ENCODE data around the gene RBM6. TPM values are rescaled to one million over a fixed set of nuclear protein-coding genes. Genes with fewer than 3 reads are reported as not detected.

RBM6 gene
- total RNA-seq, 1 experiment from 2014 or later: 118 TPM

DNA sequence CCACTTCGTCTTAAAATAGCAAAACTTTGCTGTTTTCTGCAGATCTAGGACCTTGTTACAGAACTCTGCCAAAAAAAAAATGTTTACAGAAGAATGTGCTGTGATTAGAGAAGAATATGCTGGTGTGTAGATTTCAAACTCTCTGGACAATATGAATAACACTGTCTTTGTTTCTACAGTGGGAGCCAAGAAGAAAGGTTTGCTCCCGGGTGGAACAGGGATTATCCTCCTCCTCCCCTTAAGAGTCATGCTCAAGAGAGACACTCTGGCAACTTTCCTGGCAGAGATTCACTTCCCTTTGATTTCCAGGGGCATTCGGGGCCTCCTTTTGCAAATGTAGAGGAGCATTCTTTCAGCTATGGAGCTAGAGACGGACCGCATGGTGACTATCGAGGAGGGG is 27.3 kb downstream of the RBM6 start:
- TF ChIP-seq, protein P1, sequence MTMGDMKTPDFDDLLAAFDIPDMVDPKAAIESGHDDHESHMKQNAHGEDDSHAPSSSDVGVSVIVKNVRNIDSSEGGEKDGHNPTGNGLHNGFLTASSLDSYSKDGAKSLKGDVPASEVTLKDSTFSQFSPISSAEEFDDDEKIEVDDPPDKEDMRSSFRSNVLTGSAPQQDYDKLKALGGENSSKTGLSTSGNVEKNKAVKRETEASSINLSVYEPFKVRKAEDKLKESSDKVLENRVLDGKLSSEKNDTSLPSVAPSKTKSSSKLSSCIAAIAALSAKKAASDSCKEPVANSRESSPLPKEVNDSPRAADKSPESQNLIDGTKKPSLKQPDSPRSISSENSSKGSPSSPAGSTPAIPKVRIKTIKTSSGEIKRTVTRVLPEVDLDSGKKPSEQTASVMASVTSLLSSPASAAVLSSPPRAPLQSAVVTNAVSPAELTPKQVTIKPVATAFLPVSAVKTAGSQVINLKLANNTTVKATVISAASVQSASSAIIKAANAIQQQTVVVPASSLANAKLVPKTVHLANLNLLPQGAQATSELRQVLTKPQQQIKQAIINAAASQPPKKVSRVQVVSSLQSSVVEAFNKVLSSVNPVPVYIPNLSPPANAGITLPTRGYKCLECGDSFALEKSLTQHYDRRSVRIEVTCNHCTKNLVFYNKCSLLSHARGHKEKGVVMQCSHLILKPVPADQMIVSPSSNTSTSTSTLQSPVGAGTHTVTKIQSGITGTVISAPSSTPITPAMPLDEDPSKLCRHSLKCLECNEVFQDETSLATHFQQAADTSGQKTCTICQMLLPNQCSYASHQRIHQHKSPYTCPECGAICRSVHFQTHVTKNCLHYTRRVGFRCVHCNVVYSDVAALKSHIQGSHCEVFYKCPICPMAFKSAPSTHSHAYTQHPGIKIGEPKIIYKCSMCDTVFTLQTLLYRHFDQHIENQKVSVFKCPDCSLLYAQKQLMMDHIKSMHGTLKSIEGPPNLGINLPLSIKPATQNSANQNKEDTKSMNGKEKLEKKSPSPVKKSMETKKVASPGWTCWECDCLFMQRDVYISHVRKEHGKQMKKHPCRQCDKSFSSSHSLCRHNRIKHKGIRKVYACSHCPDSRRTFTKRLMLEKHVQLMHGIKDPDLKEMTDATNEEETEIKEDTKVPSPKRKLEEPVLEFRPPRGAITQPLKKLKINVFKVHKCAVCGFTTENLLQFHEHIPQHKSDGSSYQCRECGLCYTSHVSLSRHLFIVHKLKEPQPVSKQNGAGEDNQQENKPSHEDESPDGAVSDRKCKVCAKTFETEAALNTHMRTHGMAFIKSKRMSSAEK (CRISPR knock-in tag; IDR thresholded peaks at IDR 0.05; ENCODE audit: borderline replicate concordance): no peak
- TF ChIP-seq TEAD4 (CRISPR knock-in tag; IDR thresholded peaks at IDR 0.05): no peak
- TF ChIP-seq SOX15 (CRISPR knock-in tag; IDR thresholded peaks at IDR 0.05): no peak
- H3K27ac Mint-ChIP-seq: peak overlapping the region; percentile 24
- H3K9me3 Mint-ChIP-seq: no peaks in the 10 kb centered on the region
- no peaks in the 10 kb centered on the region for H3K27me3 Mint-ChIP-seq (ENCODE audit: low read depth)
- no peak overlapping the region for H3K4me3 Mint-ChIP-seq
- ATAC-seq (no peak), DNase-seq (ENCODE audit: low spot score) (no peak)
- ChIA-PET CTCF (no interaction called here), POLR2A (interaction anchor here (0.6 kb wide), 1 partner anchor 12 kb away, joined by 3 read pairs; no protein-coding TSS in a partner anchor)
- H3K36me3 Mint-ChIP-seq: peaks cover 25% of the 10 kb centered on the region
- peaks cover 5% of the 10 kb centered on the region for H3K4me1 Mint-ChIP-seq

DNA sequence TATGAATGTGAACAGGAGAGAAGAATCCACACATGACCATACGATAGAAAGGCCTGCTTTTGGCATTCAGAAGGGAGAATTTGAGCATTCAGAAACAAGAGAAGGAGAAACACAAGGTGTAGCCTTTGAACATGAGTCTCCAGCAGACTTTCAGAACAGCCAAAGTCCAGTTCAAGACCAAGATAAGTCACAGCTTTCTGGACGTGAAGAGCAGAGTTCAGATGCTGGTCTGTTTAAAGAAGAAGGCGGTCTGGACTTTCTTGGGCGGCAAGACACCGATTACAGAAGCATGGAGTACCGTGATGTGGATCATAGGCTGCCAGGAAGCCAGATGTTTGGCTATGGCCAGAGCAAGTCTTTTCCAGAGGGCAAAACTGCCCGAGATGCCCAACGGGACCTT is 28.4 kb downstream of the RBM6 start:
- no peaks in the 10 kb centered on the region for H3K9me3 Mint-ChIP-seq
- ChIA-PET POLR2A (no interaction called here), CTCF (no interaction called here)
- peaks cover 27% of the 10 kb centered on the region for H3K36me3 Mint-ChIP-seq
- DNase-seq (ENCODE audit: low spot score) (no peak), ATAC-seq (no peak)
- H3K4me3 Mint-ChIP-seq: no peak overlapping the region
- no peaks in the 10 kb centered on the region for H3K27me3 Mint-ChIP-seq (ENCODE audit: low read depth)
- H3K27ac Mint-ChIP-seq: no peak overlapping the region
- H3K4me1 Mint-ChIP-seq: peaks cover 5% of the 10 kb centered on the region
- TF ChIP-seq MAX (CRISPR knock-in tag; IDR thresholded peaks at IDR 0.05) (no peak), RELA (CRISPR knock-in tag; IDR thresholded peaks at IDR 0.05; ENCODE audit: borderline replicate concordance) (no peak), TCF7 (CRISPR knock-in tag; IDR thresholded peaks at IDR 0.05; ENCODE audit: low read depth) (no peak), NR3C1 (CRISPR knock-in tag; conservative IDR thresholded peaks at IDR 0.05; ENCODE audit: low read depth) (no peak), KAT7 (CRISPR knock-in tag; IDR thresholded peaks at IDR 0.05; ENCODE audit: borderline replicate concordance) (no peak), ZNF396 (CRISPR knock-in tag; IDR thresholded peaks at IDR 0.05; ENCODE audit: borderline replicate concordance) (no peak), GRHL2 (CRISPR knock-in tag; IDR thresholded peaks at IDR 0.05; ENCODE audit: insufficient replicate concordance, severe bottlenecking) (no peak), MYBL2 (CRISPR knock-in tag; IDR thresholded peaks at IDR 0.05) (no peak), RORB (CRISPR knock-in tag; IDR thresholded peaks at IDR 0.05) (no peak), E2F1 (CRISPR knock-in tag; IDR thresholded peaks at IDR 0.05) (no peak), ATF2 (CRISPR knock-in tag; IDR thresholded peaks at IDR 0.05; ENCODE audit: borderline replicate concordance, low read depth) (no peak), SOX15 (CRISPR knock-in tag; IDR thresholded peaks at IDR 0.05) (no peak), ATF1 (CRISPR knock-in tag; IDR thresholded peaks at IDR 0.05) (no peak), TP53 (CRISPR knock-in tag; IDR thresholded peaks at IDR 0.05) (no peak)
- TF ChIP-seq, protein P2, sequence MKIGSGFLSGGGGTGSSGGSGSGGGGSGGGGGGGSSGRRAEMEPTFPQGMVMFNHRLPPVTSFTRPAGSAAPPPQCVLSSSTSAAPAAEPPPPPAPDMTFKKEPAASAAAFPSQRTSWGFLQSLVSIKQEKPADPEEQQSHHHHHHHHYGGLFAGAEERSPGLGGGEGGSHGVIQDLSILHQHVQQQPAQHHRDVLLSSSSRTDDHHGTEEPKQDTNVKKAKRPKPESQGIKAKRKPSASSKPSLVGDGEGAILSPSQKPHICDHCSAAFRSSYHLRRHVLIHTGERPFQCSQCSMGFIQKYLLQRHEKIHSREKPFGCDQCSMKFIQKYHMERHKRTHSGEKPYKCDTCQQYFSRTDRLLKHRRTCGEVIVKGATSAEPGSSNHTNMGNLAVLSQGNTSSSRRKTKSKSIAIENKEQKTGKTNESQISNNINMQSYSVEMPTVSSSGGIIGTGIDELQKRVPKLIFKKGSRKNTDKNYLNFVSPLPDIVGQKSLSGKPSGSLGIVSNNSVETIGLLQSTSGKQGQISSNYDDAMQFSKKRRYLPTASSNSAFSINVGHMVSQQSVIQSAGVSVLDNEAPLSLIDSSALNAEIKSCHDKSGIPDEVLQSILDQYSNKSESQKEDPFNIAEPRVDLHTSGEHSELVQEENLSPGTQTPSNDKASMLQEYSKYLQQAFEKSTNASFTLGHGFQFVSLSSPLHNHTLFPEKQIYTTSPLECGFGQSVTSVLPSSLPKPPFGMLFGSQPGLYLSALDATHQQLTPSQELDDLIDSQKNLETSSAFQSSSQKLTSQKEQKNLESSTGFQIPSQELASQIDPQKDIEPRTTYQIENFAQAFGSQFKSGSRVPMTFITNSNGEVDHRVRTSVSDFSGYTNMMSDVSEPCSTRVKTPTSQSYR (CRISPR knock-in tag; IDR thresholded peaks at IDR 0.05): no peak
- TF ChIP-seq, protein P3, sequence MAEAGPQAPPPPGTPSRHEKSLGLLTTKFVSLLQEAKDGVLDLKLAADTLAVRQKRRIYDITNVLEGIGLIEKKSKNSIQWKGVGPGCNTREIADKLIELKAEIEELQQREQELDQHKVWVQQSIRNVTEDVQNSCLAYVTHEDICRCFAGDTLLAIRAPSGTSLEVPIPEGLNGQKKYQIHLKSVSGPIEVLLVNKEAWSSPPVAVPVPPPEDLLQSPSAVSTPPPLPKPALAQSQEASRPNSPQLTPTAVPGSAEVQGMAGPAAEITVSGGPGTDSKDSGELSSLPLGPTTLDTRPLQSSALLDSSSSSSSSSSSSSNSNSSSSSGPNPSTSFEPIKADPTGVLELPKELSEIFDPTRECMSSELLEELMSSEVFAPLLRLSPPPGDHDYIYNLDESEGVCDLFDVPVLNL (CRISPR knock-in tag; IDR thresholded peaks at IDR 0.05; ENCODE audit: borderline replicate concordance, low read depth): no peak
- TF ChIP-seq, protein P4, sequence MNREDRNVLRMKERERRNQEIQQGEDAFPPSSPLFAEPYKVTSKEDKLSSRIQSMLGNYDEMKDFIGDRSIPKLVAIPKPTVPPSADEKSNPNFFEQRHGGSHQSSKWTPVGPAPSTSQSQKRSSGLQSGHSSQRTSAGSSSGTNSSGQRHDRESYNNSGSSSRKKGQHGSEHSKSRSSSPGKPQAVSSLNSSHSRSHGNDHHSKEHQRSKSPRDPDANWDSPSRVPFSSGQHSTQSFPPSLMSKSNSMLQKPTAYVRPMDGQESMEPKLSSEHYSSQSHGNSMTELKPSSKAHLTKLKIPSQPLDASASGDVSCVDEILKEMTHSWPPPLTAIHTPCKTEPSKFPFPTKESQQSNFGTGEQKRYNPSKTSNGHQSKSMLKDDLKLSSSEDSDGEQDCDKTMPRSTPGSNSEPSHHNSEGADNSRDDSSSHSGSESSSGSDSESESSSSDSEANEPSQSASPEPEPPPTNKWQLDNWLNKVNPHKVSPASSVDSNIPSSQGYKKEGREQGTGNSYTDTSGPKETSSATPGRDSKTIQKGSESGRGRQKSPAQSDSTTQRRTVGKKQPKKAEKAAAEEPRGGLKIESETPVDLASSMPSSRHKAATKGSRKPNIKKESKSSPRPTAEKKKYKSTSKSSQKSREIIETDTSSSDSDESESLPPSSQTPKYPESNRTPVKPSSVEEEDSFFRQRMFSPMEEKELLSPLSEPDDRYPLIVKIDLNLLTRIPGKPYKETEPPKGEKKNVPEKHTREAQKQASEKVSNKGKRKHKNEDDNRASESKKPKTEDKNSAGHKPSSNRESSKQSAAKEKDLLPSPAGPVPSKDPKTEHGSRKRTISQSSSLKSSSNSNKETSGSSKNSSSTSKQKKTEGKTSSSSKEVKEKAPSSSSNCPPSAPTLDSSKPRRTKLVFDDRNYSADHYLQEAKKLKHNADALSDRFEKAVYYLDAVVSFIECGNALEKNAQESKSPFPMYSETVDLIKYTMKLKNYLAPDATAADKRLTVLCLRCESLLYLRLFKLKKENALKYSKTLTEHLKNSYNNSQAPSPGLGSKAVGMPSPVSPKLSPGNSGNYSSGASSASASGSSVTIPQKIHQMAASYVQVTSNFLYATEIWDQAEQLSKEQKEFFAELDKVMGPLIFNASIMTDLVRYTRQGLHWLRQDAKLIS (CRISPR knock-in tag; IDR thresholded peaks at IDR 0.05; ENCODE audit: borderline replicate concordance): no peak
